GM23338 (cell line): ENCODE data around the gene SH3BP2. TPM values are rescaled to one million over a fixed set of nuclear protein-coding genes. Genes with fewer than 3 reads are reported as not detected.
A peak's percentile ranks its signal among the peaks of the same experiment; 100 is the strongest.

Experiments
- ATAC-seq: fragments of 200-7000 bp; cut with Tn5 transposase; 3 replicates; pipeline ENCODE4 v1.9.1; 2020
- DNase-seq: peaks from one replicate; pipeline ENCODE4 v3.0.0-alpha.2; 2015; ENCODE audit warnings: low spot score
- H2AFZ ChIP-seq: fragments of 200-600 bp; sonication (generic); 2 replicates; pipeline ENCODE4 v1.8.0; 2016; ENCODE audit warnings: antibody characterized with exemption, mild to moderate bottlenecking, moderate library complexity
- H3F3A ChIP-seq: fragments of 200-600 bp; sonication (generic); replicated peaks from 2 replicates; pipeline ENCODE4 v1.8.0; 2017; ENCODE audit warnings: antibody characterized with exemption, mixed run types, low read depth
- H3K27ac ChIP-seq: fragments of 200-600 bp; sonication (generic); 2 replicates; pipeline ENCODE4 v1.6.1; 2016; ENCODE audit warnings: low read depth
- H3K27me3 ChIP-seq: fragments of 200-600 bp; sonication (generic); 2 replicates; pipeline ENCODE4 v1.8.0; 2016; ENCODE audit warnings: mild to moderate bottlenecking, mixed run types, moderate library complexity; ENCODE audit not compliant: insufficient read depth
- H3K36me3 ChIP-seq: fragments of 200-600 bp; sonication (generic); 2 replicates; pipeline ENCODE4 v1.8.0; 2016; ENCODE audit warnings: mild to moderate bottlenecking; ENCODE audit not compliant: insufficient read depth
- H3K4me1 ChIP-seq: fragments of 200-600 bp; sonication (generic); 2 replicates; pipeline ENCODE4 v1.8.0; 2016; ENCODE audit warnings: mild to moderate bottlenecking, moderate library complexity; ENCODE audit not compliant: insufficient read depth
- H3K4me2 ChIP-seq: fragments of 200-600 bp; sonication (generic); 2 replicates; pipeline ENCODE4 v1.7.1; 2017; ENCODE audit warnings: mixed run types
- H3K4me3 ChIP-seq: fragments of 200-600 bp; sonication (generic); 2 replicates; pipeline ENCODE4 v1.6.1; 2016; ENCODE audit warnings: mixed run types
- H3K79me2 ChIP-seq: fragments of 200-600 bp; sonication (generic); replicated peaks from 2 replicates; pipeline ENCODE4 v1.8.0; 2017; ENCODE audit warnings: mild to moderate bottlenecking; ENCODE audit not compliant: insufficient read depth
- H3K9me2 ChIP-seq: fragments of 200-600 bp; sonication (generic); 2 replicates; pipeline ENCODE4 v1.8.0; 2017; ENCODE audit not compliant: insufficient read depth
- H4K20me1 ChIP-seq: fragments of 200-600 bp; sonication (generic); replicated peaks from 2 replicates; pipeline ENCODE4 v1.8.0; 2017; ENCODE audit warnings: mild to moderate bottlenecking; ENCODE audit not compliant: insufficient read depth
- H3K27ac Mint-ChIP-seq: 2 replicates; pipeline ENCODE4 v1.8.0; 2020; ENCODE audit warnings: inconsistent platforms, mild to moderate bottlenecking, moderate library complexity, mixed read lengths
- H3K27me3 Mint-ChIP-seq: 3 replicates; pipeline ENCODE4 v1.8.0; 2022; ENCODE audit warnings: low read depth, mild to moderate bottlenecking, moderate library complexity, mixed read lengths, inconsistent platforms; ENCODE audit not compliant: insufficient read depth, poor library complexity
- H3K36me3 Mint-ChIP-seq: 3 replicates; pipeline ENCODE4 v1.8.0; 2021; ENCODE audit warnings: low read depth, mild to moderate bottlenecking, inconsistent platforms, moderate library complexity, mixed read lengths
- H3K4me1 Mint-ChIP-seq: 3 replicates; pipeline ENCODE4 v1.8.0; 2020; ENCODE audit warnings: mild to moderate bottlenecking, inconsistent platforms, mixed read lengths
- H3K4me3 Mint-ChIP-seq: 3 replicates; pipeline ENCODE4 v1.8.0; 2021; ENCODE audit warnings: moderate library complexity, mild to moderate bottlenecking, inconsistent platforms, mixed read lengths
- H3K9me3 Mint-ChIP-seq: 3 replicates; pipeline ENCODE4 v1.8.0; 2020; ENCODE audit warnings: moderate library complexity, mild to moderate bottlenecking, inconsistent platforms, mixed read lengths
- CREB1 ChIP-seq: fragments of 250-450 bp; sonication (Bioruptor Pico); IDR thresholded peaks from 2 replicates; pipeline ENCODE4 v1.5.0; 2020; ENCODE audit warnings: low read depth, mild to moderate bottlenecking, moderate library complexity
- EZH2phosphoT487 ChIP-seq: fragments of 200-600 bp; sonication (generic); IDR thresholded peaks from one replicate; pipeline ENCODE4 v1.8.1; 2018; ENCODE audit warnings: antibody characterized with exemption; ENCODE audit not compliant: unreplicated experiment
- NANOG ChIP-seq: IDR thresholded peaks from 2 replicates; pipeline ENCODE4 v1.6.1; 2016; ENCODE audit warnings: antibody characterized with exemption, borderline replicate concordance
- POLR2AphosphoS5 ChIP-seq: IDR thresholded peaks from 2 replicates; pipeline ENCODE4 v1.6.1; 2016; ENCODE audit warnings: antibody characterized with exemption, low read depth
- ZNF114 ChIP-seq: fragments of 250-450 bp; sonication (Bioruptor Pico); IDR thresholded peaks from 2 replicates; pipeline ENCODE4 v1.5.0; 2020; ENCODE audit warnings: mild to moderate bottlenecking, moderate library complexity
- polyA plus RNA-seq: library from polyadenylated mRNA; unstranded; fragments of >200 nt; fragmentation: Nextera tagmentation; extraction: Ambion mirVana; gene quantifications from 2 replicates; pipeline ENCODE4 v1.2.1, GENCODE V29; 2016
- total RNA-seq: library from RNA; depleted of rRNA; stranded (reverse); fragments of >200 nt; shearing (Covaris generic); gene quantifications from 2 replicates; pipeline ENCODE4 v1.2.3, GENCODE V29; 2014
- TF ChIP-seq, protein P1 (sequence below): IDR thresholded peaks from one replicate; pipeline ENCODE4 v1.6.1; 2018; ENCODE audit warnings: antibody characterized with exemption; ENCODE audit not compliant: unreplicated experiment
- TF ChIP-seq, protein P2 (sequence below), 2 experiments: fragments of 200-600 bp in 1 of 2; sonication (generic) in 1 of 2; conservative IDR thresholded peaks; 2 replicates each; pipeline versions ENCODE4 v1.5.1 to v1.6.1; 2016 to 2017; ENCODE audit warnings: antibody characterized with exemption in 2 of 2, low read depth in 2 of 2, mild to moderate bottlenecking in 2 of 2, moderate library complexity in 1 of 2
- TF ChIP-seq, protein P3 (sequence below): IDR thresholded peaks from 2 replicates; pipeline ENCODE4 v1.6.1; 2016; ENCODE audit warnings: antibody characterized with exemption

The SH3BP2 gene
- total and polyA plus RNA-seq, 2 experiments from 2014 or later = 15.2 to 43.9 TPM

DNA sequence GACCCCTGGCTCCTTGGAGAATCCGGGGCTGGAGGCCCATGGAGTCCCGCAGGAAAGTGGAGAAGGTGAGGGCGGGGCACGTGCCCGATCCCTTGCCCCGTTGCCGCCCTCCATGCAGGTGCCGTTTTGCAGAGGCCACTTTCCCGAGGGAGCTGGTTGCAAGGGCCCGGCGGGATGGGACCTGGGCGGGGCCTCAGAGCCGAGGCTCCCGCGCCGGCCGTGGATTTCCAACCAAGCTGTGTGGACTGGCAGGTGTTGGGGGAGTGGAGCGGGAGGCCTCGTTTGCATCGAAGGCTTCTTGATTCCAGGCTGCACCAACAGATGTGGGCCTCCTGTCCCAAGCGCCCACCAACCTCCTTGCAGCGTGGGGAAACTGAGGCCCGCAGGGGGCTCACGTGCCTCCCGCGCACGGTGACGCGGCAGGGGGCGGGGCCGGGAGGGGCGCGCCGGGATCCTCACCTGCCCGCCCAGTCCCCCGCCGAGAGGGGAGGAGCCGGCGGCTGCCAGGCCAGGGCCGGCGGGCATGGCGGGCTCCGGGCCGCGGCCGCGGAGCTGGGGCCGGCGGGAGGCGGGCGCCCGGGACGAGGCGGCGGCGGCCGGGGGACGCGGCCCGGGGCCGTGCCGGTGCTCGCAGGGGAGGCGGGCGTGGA is 24.9 kb downstream of the SH3BP2 start:
- Histone ChIP-seq H4K20me1 (no peaks in the 10 kb centered on the region; the same call in 1 of the 2 replicates), H3K27me3 (no peaks in the 10 kb centered on the region), H3K9me2 (no peaks in the 10 kb centered on the region), H3K36me3 (0 out of 2 replicates have a peak, but pooled peaks cover 3% of the 10 kb centered on the region), H3K79me2 (peaks cover 11% of the 10 kb centered on the region), H3K4me3 (peak overlapping the region; percentile 65), H3K4me2 (peak overlapping the region; percentile 78), H3F3A (no peaks in the 10 kb centered on the region), H2AFZ (peak overlapping the region; percentile 86), H3K27ac (no peak overlapping the region), H3K4me1 (no peaks in the 10 kb centered on the region)
- Mint-ChIP-seq H3K4me3 (peak overlapping the region; percentile 65), H3K27me3 (peaks cover 10% of the 10 kb centered on the region), H3K36me3 (peaks cover 11% of the 10 kb centered on the region), H3K27ac (no peak overlapping the region), H3K9me3 (peaks cover 3% of the 10 kb centered on the region; the same call in 1 of the 3 replicates), H3K4me1 (peaks cover 24% of the 10 kb centered on the region)
- peak; percentile 65 for ATAC-seq
- DNase-seq = peak; percentile 77
- TF ChIP-seq EZH2phosphoT487 = no peak
- TF ChIP-seq, protein P1, sequence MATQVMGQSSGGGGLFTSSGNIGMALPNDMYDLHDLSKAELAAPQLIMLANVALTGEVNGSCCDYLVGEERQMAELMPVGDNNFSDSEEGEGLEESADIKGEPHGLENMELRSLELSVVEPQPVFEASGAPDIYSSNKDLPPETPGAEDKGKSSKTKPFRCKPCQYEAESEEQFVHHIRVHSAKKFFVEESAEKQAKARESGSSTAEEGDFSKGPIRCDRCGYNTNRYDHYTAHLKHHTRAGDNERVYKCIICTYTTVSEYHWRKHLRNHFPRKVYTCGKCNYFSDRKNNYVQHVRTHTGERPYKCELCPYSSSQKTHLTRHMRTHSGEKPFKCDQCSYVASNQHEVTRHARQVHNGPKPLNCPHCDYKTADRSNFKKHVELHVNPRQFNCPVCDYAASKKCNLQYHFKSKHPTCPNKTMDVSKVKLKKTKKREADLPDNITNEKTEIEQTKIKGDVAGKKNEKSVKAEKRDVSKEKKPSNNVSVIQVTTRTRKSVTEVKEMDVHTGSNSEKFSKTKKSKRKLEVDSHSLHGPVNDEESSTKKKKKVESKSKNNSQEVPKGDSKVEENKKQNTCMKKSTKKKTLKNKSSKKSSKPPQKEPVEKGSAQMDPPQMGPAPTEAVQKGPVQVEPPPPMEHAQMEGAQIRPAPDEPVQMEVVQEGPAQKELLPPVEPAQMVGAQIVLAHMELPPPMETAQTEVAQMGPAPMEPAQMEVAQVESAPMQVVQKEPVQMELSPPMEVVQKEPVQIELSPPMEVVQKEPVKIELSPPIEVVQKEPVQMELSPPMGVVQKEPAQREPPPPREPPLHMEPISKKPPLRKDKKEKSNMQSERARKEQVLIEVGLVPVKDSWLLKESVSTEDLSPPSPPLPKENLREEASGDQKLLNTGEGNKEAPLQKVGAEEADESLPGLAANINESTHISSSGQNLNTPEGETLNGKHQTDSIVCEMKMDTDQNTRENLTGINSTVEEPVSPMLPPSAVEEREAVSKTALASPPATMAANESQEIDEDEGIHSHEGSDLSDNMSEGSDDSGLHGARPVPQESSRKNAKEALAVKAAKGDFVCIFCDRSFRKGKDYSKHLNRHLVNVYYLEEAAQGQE = no peak
- TF ChIP-seq ZNF114 (CRISPR knock-in tag) = no peak
- TF ChIP-seq, protein P2, sequence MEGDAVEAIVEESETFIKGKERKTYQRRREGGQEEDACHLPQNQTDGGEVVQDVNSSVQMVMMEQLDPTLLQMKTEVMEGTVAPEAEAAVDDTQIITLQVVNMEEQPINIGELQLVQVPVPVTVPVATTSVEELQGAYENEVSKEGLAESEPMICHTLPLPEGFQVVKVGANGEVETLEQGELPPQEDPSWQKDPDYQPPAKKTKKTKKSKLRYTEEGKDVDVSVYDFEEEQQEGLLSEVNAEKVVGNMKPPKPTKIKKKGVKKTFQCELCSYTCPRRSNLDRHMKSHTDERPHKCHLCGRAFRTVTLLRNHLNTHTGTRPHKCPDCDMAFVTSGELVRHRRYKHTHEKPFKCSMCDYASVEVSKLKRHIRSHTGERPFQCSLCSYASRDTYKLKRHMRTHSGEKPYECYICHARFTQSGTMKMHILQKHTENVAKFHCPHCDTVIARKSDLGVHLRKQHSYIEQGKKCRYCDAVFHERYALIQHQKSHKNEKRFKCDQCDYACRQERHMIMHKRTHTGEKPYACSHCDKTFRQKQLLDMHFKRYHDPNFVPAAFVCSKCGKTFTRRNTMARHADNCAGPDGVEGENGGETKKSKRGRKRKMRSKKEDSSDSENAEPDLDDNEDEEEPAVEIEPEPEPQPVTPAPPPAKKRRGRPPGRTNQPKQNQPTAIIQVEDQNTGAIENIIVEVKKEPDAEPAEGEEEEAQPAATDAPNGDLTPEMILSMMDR (conservative IDR thresholded peaks at IDR 0.05; ENCODE audit: low read depth in 2 of 2) = no peak
- peak; percentile 87 for TF ChIP-seq CREB1 (CRISPR knock-in tag)

DNA sequence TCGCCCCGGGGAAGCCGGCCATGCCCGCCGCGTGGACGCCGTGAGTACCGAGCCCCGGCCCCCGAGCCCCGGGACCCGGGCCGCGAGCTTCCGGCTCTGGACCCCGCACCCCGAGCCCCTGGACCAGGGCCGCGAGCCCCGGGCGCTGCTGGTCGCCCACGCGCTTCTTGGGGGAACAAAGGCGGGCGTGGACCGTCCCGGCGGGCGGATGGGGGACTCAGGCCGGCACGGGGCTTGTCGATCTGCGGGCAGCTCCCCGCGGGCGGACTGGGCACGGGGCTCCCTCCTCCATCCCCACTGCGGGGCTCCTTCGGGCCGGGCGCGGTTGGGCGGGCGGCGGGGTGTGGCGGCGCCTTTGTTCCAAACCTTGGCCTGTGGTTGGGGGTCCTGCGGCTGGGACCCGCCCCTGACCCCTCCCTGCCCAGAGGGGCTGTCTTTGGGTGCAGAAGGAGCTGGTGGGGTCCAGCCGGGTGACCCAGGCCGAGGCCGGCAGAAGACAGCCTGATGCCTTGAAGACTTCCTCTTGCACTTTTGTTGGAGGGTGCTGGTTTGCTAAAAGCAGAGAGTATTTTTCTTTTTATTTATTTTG is 25.6 kb downstream of the SH3BP2 start:
- no peaks in the 10 kb centered on the region for H3K4me1 ChIP-seq

More for the DNA sequence above, 25.6 kb downstream of the SH3BP2 start:
- DNase-seq (peak; percentile 69), ATAC-seq (peak; percentile 75)
- peak overlapping the region; percentile 67 for H3K4me3 Mint-ChIP-seq
- H3K27ac Mint-ChIP-seq = no peak overlapping the region
- peak overlapping the region; percentile 65 for H3K4me3 ChIP-seq
- peaks cover 11% of the 10 kb centered on the region for H3K79me2 ChIP-seq
- H3K4me1 Mint-ChIP-seq = peaks cover 18% of the 10 kb centered on the region
- H3K36me3 Mint-ChIP-seq = peaks cover 11% of the 10 kb centered on the region
- H3K27me3 ChIP-seq = no peaks in the 10 kb centered on the region
- H3F3A ChIP-seq = no peaks in the 10 kb centered on the region
- H2AFZ ChIP-seq = no peak overlapping the region
- no peak overlapping the region for H3K27ac ChIP-seq
- 0 out of 2 replicates have a peak, but pooled peaks cover 3% of the 10 kb centered on the region for H3K36me3 ChIP-seq
- H3K9me2 ChIP-seq = no peaks in the 10 kb centered on the region
- H3K4me2 ChIP-seq = peak overlapping the region; percentile 77
- H4K20me1 ChIP-seq = no peaks in the 10 kb centered on the region; the same call in 1 of the 2 replicates
- TF ChIP-seq NANOG = no peak
- TF ChIP-seq POLR2AphosphoS5 = peak; percentile 46
- TF ChIP-seq, protein P3, sequence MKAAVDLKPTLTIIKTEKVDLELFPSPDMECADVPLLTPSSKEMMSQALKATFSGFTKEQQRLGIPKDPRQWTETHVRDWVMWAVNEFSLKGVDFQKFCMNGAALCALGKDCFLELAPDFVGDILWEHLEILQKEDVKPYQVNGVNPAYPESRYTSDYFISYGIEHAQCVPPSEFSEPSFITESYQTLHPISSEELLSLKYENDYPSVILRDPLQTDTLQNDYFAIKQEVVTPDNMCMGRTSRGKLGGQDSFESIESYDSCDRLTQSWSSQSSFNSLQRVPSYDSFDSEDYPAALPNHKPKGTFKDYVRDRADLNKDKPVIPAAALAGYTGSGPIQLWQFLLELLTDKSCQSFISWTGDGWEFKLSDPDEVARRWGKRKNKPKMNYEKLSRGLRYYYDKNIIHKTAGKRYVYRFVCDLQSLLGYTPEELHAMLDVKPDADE = no peak
- TF ChIP-seq EZH2phosphoT487 = no peak
- peaks cover 10% of the 10 kb centered on the region for H3K27me3 Mint-ChIP-seq
- peaks cover 3% of the 10 kb centered on the region; the same call in 1 of the 3 replicates for H3K9me3 Mint-ChIP-seq
